A549 treated with CpdA at 1 μM for 4 hours (cell line): Measurements from ENCODE around the gene LMTK3. TPM values are rescaled to one million over a fixed set of nuclear protein-coding genes. Genes with fewer than 3 reads are reported as not detected.

Source experiments
- total RNA-seq: library from RNA; stranded (reverse); fragments of 200-300 nt; extraction: Qiagen RNA extraction; gene quantifications from 5 replicates; pipeline ENCODE4 v1.2.3, GENCODE V29; 2022; ENCODE audit warnings: low read depth

LMTK3 gene, protein sequence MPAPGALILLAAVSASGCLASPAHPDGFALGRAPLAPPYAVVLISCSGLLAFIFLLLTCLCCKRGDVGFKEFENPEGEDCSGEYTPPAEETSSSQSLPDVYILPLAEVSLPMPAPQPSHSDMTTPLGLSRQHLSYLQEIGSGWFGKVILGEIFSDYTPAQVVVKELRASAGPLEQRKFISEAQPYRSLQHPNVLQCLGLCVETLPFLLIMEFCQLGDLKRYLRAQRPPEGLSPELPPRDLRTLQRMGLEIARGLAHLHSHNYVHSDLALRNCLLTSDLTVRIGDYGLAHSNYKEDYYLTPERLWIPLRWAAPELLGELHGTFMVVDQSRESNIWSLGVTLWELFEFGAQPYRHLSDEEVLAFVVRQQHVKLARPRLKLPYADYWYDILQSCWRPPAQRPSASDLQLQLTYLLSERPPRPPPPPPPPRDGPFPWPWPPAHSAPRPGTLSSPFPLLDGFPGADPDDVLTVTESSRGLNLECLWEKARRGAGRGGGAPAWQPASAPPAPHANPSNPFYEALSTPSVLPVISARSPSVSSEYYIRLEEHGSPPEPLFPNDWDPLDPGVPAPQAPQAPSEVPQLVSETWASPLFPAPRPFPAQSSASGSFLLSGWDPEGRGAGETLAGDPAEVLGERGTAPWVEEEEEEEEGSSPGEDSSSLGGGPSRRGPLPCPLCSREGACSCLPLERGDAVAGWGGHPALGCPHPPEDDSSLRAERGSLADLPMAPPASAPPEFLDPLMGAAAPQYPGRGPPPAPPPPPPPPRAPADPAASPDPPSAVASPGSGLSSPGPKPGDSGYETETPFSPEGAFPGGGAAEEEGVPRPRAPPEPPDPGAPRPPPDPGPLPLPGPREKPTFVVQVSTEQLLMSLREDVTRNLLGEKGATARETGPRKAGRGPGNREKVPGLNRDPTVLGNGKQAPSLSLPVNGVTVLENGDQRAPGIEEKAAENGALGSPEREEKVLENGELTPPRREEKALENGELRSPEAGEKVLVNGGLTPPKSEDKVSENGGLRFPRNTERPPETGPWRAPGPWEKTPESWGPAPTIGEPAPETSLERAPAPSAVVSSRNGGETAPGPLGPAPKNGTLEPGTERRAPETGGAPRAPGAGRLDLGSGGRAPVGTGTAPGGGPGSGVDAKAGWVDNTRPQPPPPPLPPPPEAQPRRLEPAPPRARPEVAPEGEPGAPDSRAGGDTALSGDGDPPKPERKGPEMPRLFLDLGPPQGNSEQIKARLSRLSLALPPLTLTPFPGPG (N-terminal part only)
- total RNA-seq = 2.7 to 4.7 TPM (median 4.4 TPM) in 5 replicates

GRCh38 chr19:48511800-48512503, at the start of gene LMTK3:
LMTK3 (minus strand) TSS chr19:48511835; CDS start chr19:48511576, 259 bp downstream.

DNA sequence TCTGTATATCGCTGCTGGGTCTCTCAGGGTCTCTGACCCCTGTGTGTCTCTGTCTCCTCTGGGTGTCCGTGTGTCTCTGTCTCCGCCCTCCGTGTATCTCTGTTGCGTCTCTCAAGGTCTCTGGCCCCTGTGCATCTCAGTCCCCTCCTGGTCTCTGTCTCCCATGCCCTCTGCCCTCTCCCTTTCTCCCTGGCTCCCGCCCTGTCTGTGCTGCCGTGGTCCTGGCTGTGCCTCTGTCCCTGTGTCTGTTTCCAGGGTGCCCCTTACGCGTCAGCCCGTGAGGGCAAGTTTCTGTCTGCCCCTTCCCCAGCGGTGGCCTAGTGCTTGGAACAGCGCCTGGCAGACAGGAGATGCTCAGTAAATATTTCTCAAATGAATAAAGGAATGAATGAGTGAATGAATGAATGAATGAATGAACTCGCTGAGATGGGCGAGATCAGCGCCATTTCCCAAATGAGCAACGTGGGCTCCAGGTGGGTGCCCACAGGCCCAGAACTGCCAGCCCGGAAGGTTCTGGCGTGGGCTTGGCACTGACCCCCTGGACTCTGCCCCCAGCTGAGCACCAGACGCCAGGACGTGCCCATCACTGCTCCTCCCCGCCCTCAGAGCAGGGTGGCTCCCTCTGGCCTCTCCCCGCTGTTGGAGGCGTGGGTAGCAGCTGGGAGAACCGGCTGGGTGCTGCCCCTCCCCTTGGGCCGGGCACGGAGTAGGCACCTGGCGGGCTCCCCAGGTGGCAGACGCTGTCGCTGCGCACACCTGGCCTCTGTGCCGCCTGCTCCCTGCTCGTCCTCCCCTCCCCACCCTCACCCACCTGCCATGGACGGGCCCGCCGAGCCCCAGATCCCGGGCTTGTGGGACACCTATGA, 40.0 kb upstream of the LMTK3 start, which contains the start of gene SULT2B1:
Gene SULT2B1, plus strand, starts transcription at position 736 of the 866 bp plus-strand sequence. Its CDS starts 81 bp downstream, at position 817.

DNA sequence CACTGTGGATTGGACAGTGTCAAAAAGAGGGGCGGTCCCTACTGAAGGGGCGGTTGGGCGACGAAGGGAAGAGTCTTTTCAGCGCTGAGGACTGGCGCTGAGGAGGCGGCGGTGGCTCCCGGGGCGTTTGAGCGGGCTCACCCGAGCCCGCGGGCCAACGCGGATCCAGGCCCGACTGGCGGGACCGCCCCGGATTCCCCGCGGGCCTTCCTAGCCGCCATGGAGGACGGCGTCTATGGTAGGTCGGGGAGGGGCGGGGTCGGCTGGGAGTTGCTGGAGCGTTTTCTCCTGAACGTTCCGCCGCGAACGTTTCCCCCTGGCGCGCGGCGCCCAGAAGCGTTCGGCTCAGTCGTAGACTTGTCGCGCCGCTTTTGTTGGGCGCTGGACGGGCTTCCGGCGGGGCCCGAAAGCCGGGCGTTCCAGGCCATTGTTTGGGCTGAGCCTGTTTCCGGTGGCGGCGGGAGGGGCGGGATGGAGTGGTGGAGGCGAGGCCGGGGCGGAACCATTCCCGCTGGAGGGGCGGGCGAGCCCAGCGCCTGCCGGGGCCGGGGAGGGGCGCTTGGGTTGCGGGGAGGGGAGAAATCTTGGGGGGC, 42.2 kb downstream of the LMTK3 start, which contains the start of gene CYTH2:
Gene CYTH2, plus strand, starts transcription at position 81 of the 593 bp plus-strand sequence. Its CDS starts 139 bp downstream, at position 220.

GRCh38 chr19:48455171-48455907, 56.3 kb downstream of the LMTK3 start, which contains the start of gene KCNJ14:
KCNJ14 (plus strand) TSS chr19:48455574; CDS start chr19:48461725, 6,151 bp downstream.

DNA sequence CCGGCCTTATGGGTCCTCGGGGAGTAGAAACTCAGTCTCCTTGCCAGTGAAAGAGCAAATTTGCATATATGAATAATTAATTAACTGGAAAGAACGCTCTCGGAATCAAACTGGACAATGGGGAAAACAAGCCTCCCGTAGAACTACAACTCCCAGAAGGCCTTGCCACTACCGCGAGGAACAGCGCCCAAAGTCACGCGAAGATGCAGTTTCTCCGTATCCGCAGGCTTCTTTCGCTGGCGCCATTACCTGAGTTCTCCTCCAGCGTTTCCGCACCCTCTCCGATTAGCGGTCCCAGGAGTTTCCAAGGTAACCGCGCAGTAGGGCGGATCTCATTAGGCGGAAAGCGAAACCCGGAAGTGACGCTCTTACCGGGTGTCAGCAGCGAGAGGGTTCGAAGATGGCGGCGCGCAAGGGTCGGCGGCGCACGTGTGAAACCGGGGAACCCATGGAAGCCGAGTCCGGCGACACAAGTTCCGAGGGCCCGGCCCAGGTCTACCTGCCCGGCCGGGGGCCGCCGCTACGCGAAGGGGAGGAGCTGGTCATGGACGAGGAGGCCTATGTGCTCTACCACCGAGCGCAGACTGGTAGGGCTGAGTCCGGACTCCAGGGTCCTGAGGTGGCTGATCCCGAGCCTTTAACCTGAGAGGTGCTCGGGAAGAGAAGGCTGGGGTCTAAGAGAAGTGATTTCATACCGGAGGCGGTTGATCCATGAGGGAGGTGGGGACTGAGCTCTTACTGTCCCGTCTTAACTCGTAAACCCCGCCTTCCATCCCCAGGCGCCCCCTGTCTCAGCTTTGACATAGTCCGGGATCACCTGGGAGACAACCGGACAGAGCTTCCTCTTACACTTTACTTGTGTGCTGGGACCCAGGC, 65.8 kb downstream of the LMTK3 start, which contains the start of gene GRWD1:
Gene GRWD1, plus strand, starts transcription at position 378 of the 876 bp plus-strand sequence. Its CDS starts 23 bp downstream, at position 401.

Other genes starting within 250 kb of the LMTK3 start
- 4.3 to 6.8 TPM (median 5.3 TPM) in 5 replicates for gene ZNF114, start 241.8 kb downstream of the LMTK3 start, total RNA-seq
- 462 to 509 TPM (median 474 TPM) in 5 replicates for gene EMP3, start 186.3 kb downstream of the LMTK3 start, total RNA-seq
- 3.1 to 5.4 TPM (median 4.7 TPM) in 5 replicates for gene TMEM143, start 147.9 kb downstream of the LMTK3 start, total RNA-seq
- 2.2 to 4.0 TPM (median 3.3 TPM) in 5 replicates for gene SYNGR4, start 147.5 kb downstream of the LMTK3 start, total RNA-seq
- gene KDELR1, start 120.3 kb downstream of the LMTK3 start, total RNA-seq = 379 to 446 TPM (median 415 TPM) in 5 replicates
- 7.2 to 10.9 TPM (median 9.5 TPM) in 5 replicates for gene GRIN2D, start 118.2 kb downstream of the LMTK3 start, total RNA-seq
- gene GRWD1, start 65.9 kb downstream of the LMTK3 start, total RNA-seq = 101 to 132 TPM (median 125 TPM) in 5 replicates
- gene KCNJ14, start 56.3 kb downstream of the LMTK3 start, total RNA-seq = 1.4 to 2.0 TPM (median 1.6 TPM) in 5 replicates
- gene CYTH2, start 42.5 kb downstream of the LMTK3 start, total RNA-seq = 48.9 to 61.7 TPM (median 55.6 TPM) in 5 replicates
- gene SULT2B1, start 40.3 kb upstream of the LMTK3 start, total RNA-seq = 12.3 to 17.8 TPM (median 15.5 TPM) in 5 replicates
- gene SPACA4, start 94.9 kb upstream of the LMTK3 start, total RNA-seq = 0.07 TPM in 1 of 5 replicates, not detected in the others
- 0.13 to 0.66 TPM (median 0.17 TPM) in 4 of 5 replicates, not detected in the other for gene FAM83E, start 103.2 kb upstream of the LMTK3 start, total RNA-seq
- 3,161 to 3,592 TPM (median 3,413 TPM) in 5 replicates for gene RPL18, start 107.3 kb upstream of the LMTK3 start, total RNA-seq
- 10.2 to 19.0 TPM (median 17.9 TPM) in 5 replicates for gene SPHK2, start 107.7 kb upstream of the LMTK3 start, total RNA-seq
- 1.4 to 3.5 TPM (median 2.5 TPM) in 5 replicates for gene DBP, start 125.5 kb upstream of the LMTK3 start, total RNA-seq
- 8.7 to 12.3 TPM (median 9.7 TPM) in 5 replicates for gene CA11, start 134.4 kb upstream of the LMTK3 start, total RNA-seq
- gene NTN5, start 161.2 kb upstream of the LMTK3 start, total RNA-seq = 0.10 to 0.25 TPM (median 0.20 TPM) in 4 of 5 replicates, not detected in the other
- not detected in 5 replicates for gene FUT2, start 184.1 kb upstream of the LMTK3 start, total RNA-seq
- gene MAMSTR, start 207.9 kb upstream of the LMTK3 start, total RNA-seq = 0.35 to 0.71 TPM (median 0.51 TPM) in 5 replicates
- gene RASIP1, start 228.8 kb upstream of the LMTK3 start, total RNA-seq = 0.35 to 0.87 TPM (median 0.43 TPM) in 5 replicates
- gene IZUMO1, start 235.1 kb upstream of the LMTK3 start, total RNA-seq = not detected in 5 replicates
- 0.07 to 0.09 TPM (median 0.07 TPM) in 4 of 5 replicates, not detected in the other for gene FUT1, start 240.8 kb upstream of the LMTK3 start, total RNA-seq
- gene FGF21, start 243.7 kb upstream of the LMTK3 start, total RNA-seq = 0.08 TPM in 1 of 5 replicates, not detected in the others